Renal cortex interstitium (tissue), 11 donors: Measurements from ENCODE around the gene MST1. TPM values are rescaled to one million over a fixed set of nuclear protein-coding genes. Genes with fewer than 3 reads are reported as not detected.
A peak's percentile ranks its signal among the peaks of the same experiment; 100 is the strongest.

Experiments
- DNase-seq, 11 donors: peaks; one replicate each; pipeline ENCODE4 v3.0.0-alpha.2; 2013; ENCODE audit warnings: low read depth in 9 of 11, low spot score in 4 of 11; ENCODE audit errors: extremely low read depth in 1 of 11
- polyA plus RNA-seq, 3 donors: library from polyadenylated mRNA; unstranded; fragments of 120-200 nt; gene quantifications; one replicate each; pipeline ENCODE4 v1.2.1, GENCODE V29; 2013; ENCODE audit not compliant: insufficient read length in 3 of 3

MST1 gene
- polyA plus RNA-seq, 3 donors, result 99.1 to 242 (median 199) TPM

GRCh38 chr3:49721896-49722781, 32.9 kb upstream of the MST1 start:
- DNase-seq, result no peak

GRCh38 chr3:49721596-49721895, 32.3 kb upstream of the MST1 start:
- no peak for DNase-seq

GRCh38 chr3:49720855-49721595, 31.8 kb upstream of the MST1 start:
- no peak for DNase-seq

- DNase-seq, result peak; percentile 63 to 90 (median 82)
Measured at GRCh38 chr3:49719214-49719884, 30.1 kb upstream of the MST1 start, which contains the start of gene AMIGO3. TSS of gene AMIGO3 (minus strand) at chr3:49719684. CDS start at chr3:49719465, 219 bp downstream.

GRCh38 chr3:49718858-49719213, 29.6 kb upstream of the MST1 start:
- peak in 1 of 11 donors; percentile 0 for DNase-seq

GRCh38 chr3:49717959-49718857, 28.9 kb upstream of the MST1 start:
- peak in 1 of 11 donors; percentile 32 for DNase-seq

- DNase-seq, result no peak
Measured at GRCh38 chr3:49717211-49717958, 28.1 kb upstream of the MST1 start.

- no peak for DNase-seq
Measured at GRCh38 chr3:49716691-49717210, 27.5 kb upstream of the MST1 start.

- DNase-seq, result no peak
Measured at GRCh38 chr3:49716169-49716568, 26.9 kb upstream of the MST1 start.

GRCh38 chr3:49715611-49716121, 26.4 kb upstream of the MST1 start:
- no peak for DNase-seq

- no peak for DNase-seq
Measured at GRCh38 chr3:49714728-49715550, 25.7 kb upstream of the MST1 start.

- DNase-seq, result no peak
Measured at GRCh38 chr3:49713336-49714105, 24.2 kb upstream of the MST1 start.

- no peak for DNase-seq
Measured at GRCh38 chr3:49712631-49713317, 23.5 kb upstream of the MST1 start.

- no peak for DNase-seq
Measured at GRCh38 chr3:49712166-49712565, 22.9 kb upstream of the MST1 start.

- DNase-seq, result no peak
Measured at GRCh38 chr3:49711489-49711888, 22.2 kb upstream of the MST1 start.

- no peak for DNase-seq
Measured at GRCh38 chr3:49709852-49710251, 20.6 kb upstream of the MST1 start.
